Ishikawa (cell line): ENCODE results near the gene PID1.

Experiments used
- CEBPB ChIP-seq: IDR thresholded peaks from 2 replicates; pipeline ENCODE4 v1.6.1; 2012
- CREB1 ChIP-seq: IDR thresholded peaks from 2 replicates; pipeline ENCODE4 v1.6.1; 2012; ENCODE audit warnings: low read depth
- EGR1 ChIP-seq: IDR thresholded peaks from 2 replicates; pipeline ENCODE4 v1.6.1; 2012
- EP300 ChIP-seq: IDR thresholded peaks from 2 replicates; pipeline ENCODE4 v1.6.1; 2012; ENCODE audit warnings: borderline replicate concordance
- FOXM1 ChIP-seq: IDR thresholded peaks from 2 replicates; pipeline ENCODE4 v1.6.1; 2012; ENCODE audit warnings: low read depth, borderline replicate concordance
- RAD21 ChIP-seq: IDR thresholded peaks from 2 replicates; pipeline ENCODE4 v1.6.1; 2012; ENCODE audit warnings: low read depth
- REST ChIP-seq: IDR thresholded peaks from 2 replicates; pipeline ENCODE4 v1.6.1; 2012; ENCODE audit warnings: low read depth, mild to moderate bottlenecking
- TAF1 ChIP-seq: IDR thresholded peaks from 2 replicates; pipeline ENCODE4 v1.6.1; 2012; ENCODE audit warnings: low read depth, mild to moderate bottlenecking
- TCF12 ChIP-seq: IDR thresholded peaks from 2 replicates; pipeline ENCODE4 v1.6.1; 2012; ENCODE audit warnings: low read depth
- TEAD4 ChIP-seq: IDR thresholded peaks from 2 replicates; pipeline ENCODE4 v1.6.1; 2012
- YY1 ChIP-seq: IDR thresholded peaks from 2 replicates; pipeline ENCODE4 v1.6.1; 2012; ENCODE audit warnings: low read depth
- TF ChIP-seq, protein P1 (sequence below): IDR thresholded peaks from 2 replicates; pipeline ENCODE4 v1.6.1; 2012

- no peak for TF ChIP-seq FOXM1
- TF ChIP-seq, protein P1, sequence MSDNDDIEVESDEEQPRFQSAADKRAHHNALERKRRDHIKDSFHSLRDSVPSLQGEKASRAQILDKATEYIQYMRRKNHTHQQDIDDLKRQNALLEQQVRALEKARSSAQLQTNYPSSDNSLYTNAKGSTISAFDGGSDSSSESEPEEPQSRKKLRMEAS, result no peak
- no peak for TF ChIP-seq EGR1
- no peak for TF ChIP-seq TAF1
- TF ChIP-seq REST, result no peak
- no peak for TF ChIP-seq YY1
- no peak for TF ChIP-seq CREB1
- no peak for TF ChIP-seq TEAD4
- no peak for TF ChIP-seq TCF12
- TF ChIP-seq RAD21, result no peak
- no peak for TF ChIP-seq EP300
- TF ChIP-seq CEBPB, result no peak
Measured at GRCh38 chr2:229001196-229001595, 269.9 kb downstream of the PID1 start.
